ENCODE results near the gene SYNCRIP. TPM values are rescaled to one million over a fixed set of nuclear protein-coding genes. Genes with fewer than 3 reads are reported as not detected.

The SYNCRIP gene
- total and polyA plus RNA-seq, 7 experiments from 2014 or later, result 69.8 to 131 (median 82.2) TPM

DNA sequence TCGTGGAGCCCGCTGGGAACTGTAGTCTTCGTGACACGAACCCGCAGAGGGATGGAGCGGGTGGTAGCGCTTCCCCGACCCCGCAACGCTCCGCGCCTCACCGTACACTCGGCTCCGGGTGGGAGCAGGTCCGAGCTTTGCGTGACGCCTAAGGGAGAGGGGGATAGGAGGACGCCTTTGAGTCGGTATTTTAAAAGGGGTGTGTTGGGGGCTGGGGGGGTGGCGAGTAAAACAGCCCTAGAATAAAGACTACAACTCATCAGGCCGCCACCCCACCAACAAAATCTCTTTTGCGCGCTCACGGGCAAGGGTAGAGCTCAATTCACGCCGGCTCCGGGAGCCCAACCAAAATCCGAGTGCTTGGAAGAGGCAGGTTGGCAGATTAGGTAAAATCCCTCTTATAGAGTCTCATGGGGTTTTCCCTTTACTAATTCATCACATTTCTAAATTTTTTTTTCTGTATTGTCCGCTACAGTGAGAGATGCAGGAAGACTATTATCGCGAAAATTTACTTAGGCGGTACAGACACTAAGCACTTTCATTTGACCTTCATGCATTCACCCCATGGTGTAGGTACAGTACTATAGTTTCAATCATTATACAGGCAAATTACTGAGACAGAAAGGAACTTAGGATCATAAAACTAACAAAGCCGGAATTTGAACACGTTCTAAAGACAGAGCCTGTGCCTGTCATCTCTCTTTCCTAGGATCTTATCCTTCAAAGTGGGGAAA lies 48.3 kb downstream of the SYNCRIP start:
- peaks cover 0 to 9% (median 0%) of the 10 kb centered on the region in 5 donors for H3K27me3 Mint-ChIP-seq
- peak overlapping the region; percentile 88 to 98 (median 96) for H3K4me3 Mint-ChIP-seq
- peaks cover 26 to 51% (median 39%) of the 10 kb centered on the region in 7 donors for H3K4me1 Mint-ChIP-seq
- Histone ChIP-seq H3K27me3 (ENCODE audit: control insufficient read depth in 2 of 2, insufficient read depth in 2 of 2, low read length in 2 of 2) (no peaks in the 10 kb centered on the region), H3K36me3 (ENCODE audit: control insufficient read depth in 2 of 3, insufficient read depth in 3 of 3, low read length in 3 of 3) (no peaks in the 10 kb centered on the region), H3K27ac (ENCODE audit: low read depth, low read length) (peak overlapping the region; percentile 86), H3K9me3 (ENCODE audit: control insufficient read depth in 2 of 3, low read length in 3 of 3) (no peaks in the 10 kb centered on the region), H3K4me1 (ENCODE audit: control insufficient read depth in 2 of 2, insufficient read depth in 2 of 2, low read length in 2 of 2) (peaks cover 5 to 21% of the 10 kb centered on the region in 2 donors), H3K4me3 (ENCODE audit: low read length) (peak overlapping the region; percentile 91)
- intact Hi-C loops (cut with micrococcal nuclease), result loop anchor here (1.0 to 10.0 kb wide), 9 partner anchors 18 to 1880 kb away; partner anchors contain the start of genes CEP162 (in 1 of the 2), CYB5R4 (in 1 of the 2), SLC35A1 (in 1 of the 2) and ZNF292 (in 1 of the 2)
- ChIA-PET CTCF (interaction anchor here (1.7 kb wide), 1 partner anchor 84 kb away, joined by 7 read pairs; no protein-coding TSS in a partner anchor), POLR2A (interaction anchor here (0.5 to 7.2 kb wide), 10 partner anchors 14 to 88 kb away, joined by 3 to 97 read pairs (median 10); partner anchors contain the start of gene SYNCRIP)
- DNase-seq (peak in 4 of 9 donors; percentile 37 to 69 (median 40)), ATAC-seq (peak; percentile 28)
- H3K27ac Mint-ChIP-seq, result peak overlapping the region; percentile 81 to 97 (median 93)
- peaks cover 0 to 24% (median 13%) of the 10 kb centered on the region in 5 donors for H3K36me3 Mint-ChIP-seq
- H3K9me3 Mint-ChIP-seq, result peaks cover 0 to 5% (median 0%) of the 10 kb centered on the region in 11 donors

DNA sequence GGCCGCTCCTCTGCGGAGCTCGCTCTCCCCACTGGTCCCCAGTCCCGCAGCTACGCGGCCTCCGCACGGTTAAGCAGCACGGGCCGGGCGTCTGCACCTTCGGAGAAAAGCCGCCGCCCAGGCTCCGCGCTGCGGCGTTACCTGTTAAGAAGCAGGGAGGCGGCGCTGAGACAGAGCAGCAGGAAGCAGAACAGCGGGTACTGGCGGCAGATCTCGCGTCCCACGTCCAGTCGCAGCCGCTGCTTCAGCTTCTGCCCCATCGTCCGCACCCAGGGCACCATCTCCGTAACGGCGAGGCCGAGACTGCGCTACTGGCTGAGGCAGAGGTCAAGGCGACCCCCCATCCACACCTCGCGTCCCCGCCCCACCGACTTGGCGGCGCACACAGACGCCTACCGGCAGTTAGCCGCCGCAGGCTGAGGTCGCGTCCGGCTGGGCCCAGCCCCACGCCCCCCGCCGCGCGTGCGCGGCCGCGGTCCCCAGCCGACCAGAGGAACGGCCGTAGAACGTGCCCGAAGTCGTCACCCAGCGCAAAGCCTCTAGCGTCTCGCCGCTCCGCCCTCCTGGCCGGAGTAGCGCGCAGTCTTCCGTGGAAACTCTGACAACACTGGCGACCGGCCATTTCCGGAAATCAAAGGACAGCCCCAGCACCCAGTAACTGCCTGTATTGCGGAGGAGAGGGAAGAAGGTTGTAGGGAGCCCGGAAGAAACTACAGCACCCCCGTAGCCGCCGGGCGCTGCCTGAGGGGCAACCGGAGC lies 49.1 kb downstream of the SYNCRIP start, which contains the start of gene SNX14:
Gene SNX14 (minus strand): TSS at position 421 of the 759 bp plus-strand sequence. CDS start 140 bp downstream, at position 281.
- H3K27ac ChIP-seq (ENCODE audit: low read depth, low read length), result peak within 1 kb of the TSS; percentile 86
- Mint-ChIP-seq H3K4me3 (peak within 1 kb of the TSS; percentile 88 to 98 (median 96)), H3K36me3 (peaks cover 0 to 30% (median 17%) of the 10 kb centered on the region in 5 donors), H3K27me3 (peaks cover 0 to 9% (median 0%) of the 10 kb centered on the region in 5 donors), H3K4me1 (peaks cover 29 to 58% (median 47%) of the 10 kb centered on the region in 7 donors), H3K27ac (peak within 1 kb of the TSS; percentile 81 to 97 (median 93)), H3K9me3 (peaks cover 0 to 6% (median 0%) of the 10 kb centered on the region in 11 donors)
- ChIA-PET CTCF (interaction anchor here (0.7 to 1.7 kb wide), 2 partner anchors 46 to 85 kb away, joined by 3 to 7 read pairs; no protein-coding TSS in a partner anchor), POLR2A (interaction anchor here (0.5 to 7.2 kb wide), 15 partner anchors 8 to 1996 kb away, joined by 3 to 97 read pairs (median 4); partner anchors contain the start of gene SYNCRIP)
- no peaks in the 10 kb centered on the region for H3K36me3 ChIP-seq (ENCODE audit: control insufficient read depth in 2 of 3, insufficient read depth in 3 of 3, low read length in 3 of 3)
- DNase-seq, result peak; percentile 59 to 81 (median 73)
- no peaks in the 10 kb centered on the region for H3K9me3 ChIP-seq (ENCODE audit: control insufficient read depth in 2 of 3, low read length in 3 of 3)
- H3K4me3 ChIP-seq (ENCODE audit: low read length), result peak within 1 kb of the TSS; percentile 91
- H3K27me3 ChIP-seq (ENCODE audit: control insufficient read depth in 2 of 2, insufficient read depth in 2 of 2, low read length in 2 of 2), result no peaks in the 10 kb centered on the region
- peak; percentile 81 for ATAC-seq
- H3K4me1 ChIP-seq (ENCODE audit: control insufficient read depth in 2 of 2, insufficient read depth in 2 of 2, low read length in 2 of 2), result peaks cover 5 to 21% of the 10 kb centered on the region in 2 donors
- intact Hi-C loops (cut with micrococcal nuclease), result loop anchor here (1.0 to 10.0 kb wide), 9 partner anchors 19 to 1881 kb away; partner anchors contain the start of genes CEP162 (in 1 of the 2), CYB5R4 (in 1 of the 2), SLC35A1 (in 1 of the 2) and ZNF292 (in 1 of the 2)

DNA sequence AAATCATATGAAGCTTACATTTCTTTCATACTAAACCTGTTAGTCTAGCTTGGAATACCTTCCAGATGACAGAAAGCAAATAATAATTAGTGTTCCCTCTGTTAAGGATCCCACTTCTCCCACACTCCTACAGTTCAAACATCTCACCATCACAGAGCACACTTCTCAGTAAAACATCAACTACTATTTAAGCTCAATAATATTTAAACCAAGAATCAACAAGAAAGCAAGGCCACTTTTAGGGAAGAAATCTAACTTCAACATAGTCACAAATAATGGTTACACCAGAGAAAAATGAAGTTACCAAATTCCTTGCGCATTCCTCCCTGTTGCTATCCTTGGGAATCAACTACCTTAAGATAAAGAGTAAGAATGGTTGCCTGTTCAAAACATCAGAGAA lies 50.7 kb downstream of the SYNCRIP start:
- peak overlapping the region; percentile 88 to 98 (median 96) for H3K4me3 Mint-ChIP-seq
- ATAC-seq (no peak), DNase-seq (no peak)
- H3K27ac Mint-ChIP-seq, result peak overlapping the region in 7 of 9 donors; percentile 28 to 97 (median 93)
- peaks cover 5 to 21% of the 10 kb centered on the region in 2 donors for H3K4me1 ChIP-seq (ENCODE audit: control insufficient read depth in 2 of 2, insufficient read depth in 2 of 2, low read length in 2 of 2)
- H3K36me3 ChIP-seq (ENCODE audit: control insufficient read depth in 2 of 3, insufficient read depth in 3 of 3, low read length in 3 of 3), result no peaks in the 10 kb centered on the region
- H3K9me3 Mint-ChIP-seq, result peaks cover 0 to 6% (median 0%) of the 10 kb centered on the region in 11 donors
- no peaks in the 10 kb centered on the region for H3K27me3 ChIP-seq (ENCODE audit: control insufficient read depth in 2 of 2, insufficient read depth in 2 of 2, low read length in 2 of 2)
- no peaks in the 10 kb centered on the region for H3K9me3 ChIP-seq (ENCODE audit: control insufficient read depth in 2 of 3, low read length in 3 of 3)
- CTCF ChIA-PET, result interaction anchor here (1.3 kb wide), 1 partner anchor 109 kb away, joined by 4 read pairs; no protein-coding TSS in a partner anchor
- H3K4me3 ChIP-seq (ENCODE audit: low read length), result no peak overlapping the region
- H3K27me3 Mint-ChIP-seq, result peaks cover 0 to 9% (median 0%) of the 10 kb centered on the region in 5 donors
- H3K27ac ChIP-seq (ENCODE audit: low read depth, low read length), result no peak overlapping the region
- peaks cover 31 to 63% (median 52%) of the 10 kb centered on the region in 7 donors for H3K4me1 Mint-ChIP-seq
- intact Hi-C loops (cut with micrococcal nuclease), result loop anchor here (5.0 to 10.0 kb wide), 3 partner anchors 35 to 1883 kb away; partner anchors contain the start of gene SLC35A1 (in 1 of the 2)
- H3K36me3 Mint-ChIP-seq, result peaks cover 0 to 31% (median 22%) of the 10 kb centered on the region in 5 donors
- POLR2A ChIA-PET, result interaction anchor here (1.2 to 7.2 kb wide), 4 partner anchors 18 to 86 kb away, joined by 3 to 97 read pairs (median 52); partner anchors contain the start of gene SYNCRIP

DNA sequence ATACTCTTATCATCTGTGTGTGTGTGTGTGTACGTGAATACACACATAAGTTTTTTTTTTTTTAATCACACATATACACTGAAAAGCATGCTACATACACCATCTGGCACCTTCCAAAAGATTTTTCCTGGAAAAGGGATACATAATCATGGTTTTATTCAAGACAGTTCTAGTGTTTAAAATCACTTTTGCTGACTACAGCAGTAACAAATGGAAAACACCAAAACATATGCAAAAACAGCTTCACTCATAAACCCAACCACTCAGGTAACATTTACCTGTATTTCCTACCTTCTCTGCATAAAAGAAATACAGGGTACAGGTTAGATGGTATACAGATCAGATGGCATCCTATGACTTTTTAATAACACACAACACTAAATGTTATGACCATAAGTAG lies 51.5 kb downstream of the SYNCRIP start:
- Histone ChIP-seq H3K27ac (ENCODE audit: low read depth, low read length) (no peak overlapping the region), H3K36me3 (ENCODE audit: control insufficient read depth in 2 of 3, insufficient read depth in 3 of 3, low read length in 3 of 3) (no peaks in the 10 kb centered on the region), H3K27me3 (ENCODE audit: control insufficient read depth in 2 of 2, insufficient read depth in 2 of 2, low read length in 2 of 2) (no peaks in the 10 kb centered on the region), H3K4me3 (ENCODE audit: low read length) (no peak overlapping the region), H3K4me1 (ENCODE audit: control insufficient read depth in 2 of 2, insufficient read depth in 2 of 2, low read length in 2 of 2) (peaks cover 5 to 21% of the 10 kb centered on the region in 2 donors), H3K9me3 (ENCODE audit: control insufficient read depth in 2 of 3, low read length in 3 of 3) (no peaks in the 10 kb centered on the region)
- Mint-ChIP-seq H3K27me3 (peaks cover 0 to 9% (median 0%) of the 10 kb centered on the region in 5 donors), H3K9me3 (peaks cover 0 to 6% (median 0%) of the 10 kb centered on the region in 11 donors), H3K4me1 (peaks cover 31 to 68% (median 55%) of the 10 kb centered on the region in 7 donors), H3K36me3 (peaks cover 0 to 34% (median 26%) of the 10 kb centered on the region in 5 donors), H3K27ac (peak overlapping the region in 2 of 9 donors; percentile 16 to 25), H3K4me3 (peak overlapping the region in 9 of 10 donors; percentile 11 to 98 (median 42))
- POLR2A ChIA-PET, result interaction anchor here (1.6 to 7.2 kb wide), 2 partner anchors 51 to 87 kb away, joined by 4 to 93 read pairs; partner anchors contain the start of gene SYNCRIP
- intact Hi-C loops (cut with micrococcal nuclease), result loop anchor here (5.0 to 10.0 kb wide), 3 partner anchors 34 to 1884 kb away; partner anchors contain the start of gene SLC35A1 (in 1 of the 2)
- DNase-seq (no peak), ATAC-seq (no peak)
- CTCF ChIA-PET, result no interaction called here

DNA sequence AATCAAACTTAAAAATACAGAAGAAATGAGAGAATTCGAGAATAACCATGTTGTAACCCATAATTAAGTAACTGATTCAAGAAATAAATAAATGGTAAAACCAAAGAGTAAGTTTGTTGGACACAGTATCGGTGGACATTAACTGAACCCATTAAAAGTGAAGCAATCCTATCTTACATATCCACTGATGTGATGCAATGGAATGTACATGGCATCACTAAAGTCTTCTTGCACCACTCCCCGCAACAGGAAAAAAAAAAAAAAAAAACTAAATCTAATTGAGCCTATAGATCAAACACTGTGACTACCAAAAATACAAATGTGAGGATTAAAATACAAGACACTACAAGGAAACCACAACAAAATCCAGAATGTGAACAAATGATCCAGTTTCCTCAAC lies 56.9 kb downstream of the SYNCRIP start:
- H3K9me3 ChIP-seq (ENCODE audit: control insufficient read depth in 2 of 3, low read length in 3 of 3), result no peaks in the 10 kb centered on the region
- no peaks in the 10 kb centered on the region for H3K27me3 ChIP-seq (ENCODE audit: control insufficient read depth in 2 of 2, insufficient read depth in 2 of 2, low read length in 2 of 2)
- Mint-ChIP-seq H3K4me3 (peak overlapping the region in 3 of 10 donors; percentile 8 to 37 (median 22)), H3K4me1 (peaks cover 11 to 78% (median 59%) of the 10 kb centered on the region in 7 donors), H3K9me3 (peaks cover 8 to 46% (median 26%) of the 10 kb centered on the region in 11 donors), H3K36me3 (peaks cover 26 to 76% (median 71%) of the 10 kb centered on the region in 5 donors), H3K27me3 (no peaks in the 10 kb centered on the region), H3K27ac (no peak overlapping the region)
- ChIA-PET CTCF (no interaction called here), POLR2A (interaction anchor here (0.7 kb wide), 1 partner anchor 13 kb away, joined by 11 read pairs; no protein-coding TSS in a partner anchor)
- ATAC-seq, result no peak
- H3K4me1 ChIP-seq (ENCODE audit: control insufficient read depth in 2 of 2, insufficient read depth in 2 of 2, low read length in 2 of 2), result peaks cover 0 to 4% of the 10 kb centered on the region in 2 donors
- no peak overlapping the region for H3K4me3 ChIP-seq (ENCODE audit: low read length)
- H3K36me3 ChIP-seq (ENCODE audit: control insufficient read depth in 2 of 3, insufficient read depth in 3 of 3, low read length in 3 of 3), result no peaks in the 10 kb centered on the region
- no peak overlapping the region for H3K27ac ChIP-seq (ENCODE audit: low read depth, low read length)
- intact Hi-C loops (cut with micrococcal nuclease), result no loop called here
- DNase-seq, result no peak

Measured in naive thymus-derived CD4-positive, alpha-beta T cell (primary cell).